D721Med (cell line): ENCODE measurements around the gene NUP42.

Experiments
- DNase-seq: peaks from one replicate; pipeline ENCODE4 v3.0.0; 2011; ENCODE audit warnings: low spot score; ENCODE audit not compliant: insufficient read length
- FAIRE-seq: peaks from 2 replicates; lab custom pipeline; 2011; peaks lifted over from hg19 to GRCh38; lab: Jason Lieb, UNC
- TF ChIP-seq, protein P1 (sequence below): IDR thresholded peaks from 2 replicates; pipeline ENCODE4 v1.5.1; 2012; ENCODE audit warnings: mild to moderate bottlenecking, control low read depth; ENCODE audit not compliant: insufficient read depth; ENCODE audit errors: missing control alignments

Gene NUP42, protein sequence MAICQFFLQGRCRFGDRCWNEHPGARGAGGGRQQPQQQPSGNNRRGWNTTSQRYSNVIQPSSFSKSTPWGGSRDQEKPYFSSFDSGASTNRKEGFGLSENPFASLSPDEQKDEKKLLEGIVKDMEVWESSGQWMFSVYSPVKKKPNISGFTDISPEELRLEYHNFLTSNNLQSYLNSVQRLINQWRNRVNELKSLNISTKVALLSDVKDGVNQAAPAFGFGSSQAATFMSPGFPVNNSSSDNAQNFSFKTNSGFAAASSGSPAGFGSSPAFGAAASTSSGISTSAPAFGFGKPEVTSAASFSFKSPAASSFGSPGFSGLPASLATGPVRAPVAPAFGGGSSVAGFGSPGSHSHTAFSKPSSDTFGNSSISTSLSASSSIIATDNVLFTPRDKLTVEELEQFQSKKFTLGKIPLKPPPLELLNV

DNA sequence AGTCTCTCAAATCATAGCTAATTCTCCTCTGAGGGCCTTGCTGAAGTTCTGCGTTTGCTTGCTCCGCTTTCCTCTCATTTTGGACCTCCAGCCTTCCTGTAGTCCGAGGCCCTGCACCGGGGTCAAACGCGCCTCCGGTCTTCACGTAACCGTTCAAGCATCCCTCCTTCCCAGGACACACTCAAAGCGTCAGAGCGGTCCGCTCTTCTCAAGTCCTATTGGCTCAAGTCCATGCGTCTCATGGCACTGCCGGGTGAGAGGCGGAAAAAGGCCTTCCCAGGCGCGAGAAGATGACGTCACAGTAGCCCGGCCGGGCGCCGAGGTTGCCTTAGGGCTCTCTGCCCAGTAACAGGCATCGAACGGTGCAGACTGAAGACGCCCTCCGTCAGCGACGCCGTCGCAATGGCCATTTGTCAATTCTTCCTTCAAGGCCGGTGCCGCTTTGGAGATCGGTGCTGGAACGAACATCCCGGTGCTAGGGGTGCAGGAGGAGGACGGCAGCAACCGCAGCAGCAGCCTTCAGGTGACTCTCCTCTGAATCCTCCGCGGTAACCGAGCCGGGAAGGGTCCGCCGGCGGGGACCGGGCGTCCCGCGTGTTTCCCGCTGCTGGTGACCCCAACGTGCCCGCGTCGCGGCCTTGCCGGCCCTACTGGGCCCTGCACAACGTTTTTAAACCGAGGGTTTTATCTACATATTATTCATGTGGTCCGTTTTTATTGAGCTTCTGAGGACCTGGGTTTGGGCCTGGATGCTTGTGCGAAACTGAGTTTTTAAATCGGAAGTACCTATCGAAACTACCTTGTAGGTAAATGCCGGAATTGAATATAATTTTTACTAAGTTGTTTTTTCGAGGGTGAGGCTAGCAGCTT, at the start of gene NUP42:
NUP42 (plus strand) TSS at position 365 of the 870 bp plus-strand sequence; CDS start at position 403, 38 bp downstream.
- DNase-seq: peak; percentile 55
- peak; percentile 58 for FAIRE-seq
- TF ChIP-seq, protein P1, sequence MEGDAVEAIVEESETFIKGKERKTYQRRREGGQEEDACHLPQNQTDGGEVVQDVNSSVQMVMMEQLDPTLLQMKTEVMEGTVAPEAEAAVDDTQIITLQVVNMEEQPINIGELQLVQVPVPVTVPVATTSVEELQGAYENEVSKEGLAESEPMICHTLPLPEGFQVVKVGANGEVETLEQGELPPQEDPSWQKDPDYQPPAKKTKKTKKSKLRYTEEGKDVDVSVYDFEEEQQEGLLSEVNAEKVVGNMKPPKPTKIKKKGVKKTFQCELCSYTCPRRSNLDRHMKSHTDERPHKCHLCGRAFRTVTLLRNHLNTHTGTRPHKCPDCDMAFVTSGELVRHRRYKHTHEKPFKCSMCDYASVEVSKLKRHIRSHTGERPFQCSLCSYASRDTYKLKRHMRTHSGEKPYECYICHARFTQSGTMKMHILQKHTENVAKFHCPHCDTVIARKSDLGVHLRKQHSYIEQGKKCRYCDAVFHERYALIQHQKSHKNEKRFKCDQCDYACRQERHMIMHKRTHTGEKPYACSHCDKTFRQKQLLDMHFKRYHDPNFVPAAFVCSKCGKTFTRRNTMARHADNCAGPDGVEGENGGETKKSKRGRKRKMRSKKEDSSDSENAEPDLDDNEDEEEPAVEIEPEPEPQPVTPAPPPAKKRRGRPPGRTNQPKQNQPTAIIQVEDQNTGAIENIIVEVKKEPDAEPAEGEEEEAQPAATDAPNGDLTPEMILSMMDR: no peak

DNA sequence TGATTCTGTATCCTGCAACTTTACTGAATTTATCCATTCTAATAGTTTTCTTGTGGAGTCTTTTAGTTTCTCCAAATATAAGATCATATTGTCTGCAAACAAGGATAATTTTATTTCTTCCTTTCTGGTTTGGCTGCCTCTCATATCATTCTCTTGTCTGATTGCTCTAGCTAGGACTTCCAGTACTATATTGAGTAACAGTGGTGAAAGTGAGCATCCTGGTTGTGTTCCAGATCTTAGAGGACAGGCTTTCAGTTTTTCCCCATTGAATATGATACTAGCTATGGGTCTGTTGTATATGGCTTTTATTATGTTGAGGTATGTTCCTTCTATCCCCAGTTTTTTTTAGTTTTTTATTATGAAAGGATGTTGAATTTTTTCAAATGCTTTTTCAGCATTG, 48.1 kb upstream of the NUP42 start:
- TF ChIP-seq, protein P1: no peak
- DNase-seq: no peak
- no peak for FAIRE-seq

DNA sequence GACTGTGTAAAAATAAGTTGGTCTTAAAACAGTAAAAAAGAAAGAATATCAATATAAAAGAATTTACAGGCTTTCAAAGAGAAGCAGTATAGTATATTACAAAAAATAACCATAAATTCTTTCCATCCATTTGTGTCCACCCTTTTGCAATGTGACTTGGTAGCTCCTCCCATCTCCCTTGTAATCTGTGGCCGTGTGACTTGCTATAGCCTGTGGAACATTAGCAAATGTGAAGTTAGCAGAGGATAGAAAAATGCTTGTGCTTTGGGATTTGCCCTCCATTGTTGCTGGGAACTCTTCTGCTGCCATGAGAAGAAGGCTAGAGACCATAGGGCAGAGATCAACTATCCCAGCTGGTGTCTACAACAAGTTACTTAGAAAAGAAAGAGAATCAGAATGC, 46.1 kb upstream of the NUP42 start:
- FAIRE-seq: no peak
- TF ChIP-seq, protein P1: no peak
- DNase-seq: no peak

DNA sequence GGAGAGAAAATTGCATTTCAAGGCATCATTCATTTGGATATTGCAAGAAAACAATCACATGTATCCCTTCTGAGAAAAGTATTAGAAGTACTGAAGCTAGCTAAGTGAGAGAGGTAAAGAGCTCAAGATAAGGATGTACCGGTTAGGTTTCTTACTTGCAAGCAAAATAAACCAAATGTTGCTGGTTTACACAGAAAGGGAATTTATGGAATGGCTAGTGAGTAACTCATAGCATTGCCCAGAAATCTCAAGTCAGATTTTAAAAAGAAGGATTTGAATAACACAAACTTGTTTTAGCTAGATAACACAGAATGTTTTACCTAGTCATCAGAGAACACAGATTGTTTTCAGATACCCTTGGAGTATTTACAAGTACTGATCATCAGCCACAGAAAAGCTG, 45.6 kb upstream of the NUP42 start:
- no peak for DNase-seq
- TF ChIP-seq, protein P1: no peak
- FAIRE-seq: no peak

DNA sequence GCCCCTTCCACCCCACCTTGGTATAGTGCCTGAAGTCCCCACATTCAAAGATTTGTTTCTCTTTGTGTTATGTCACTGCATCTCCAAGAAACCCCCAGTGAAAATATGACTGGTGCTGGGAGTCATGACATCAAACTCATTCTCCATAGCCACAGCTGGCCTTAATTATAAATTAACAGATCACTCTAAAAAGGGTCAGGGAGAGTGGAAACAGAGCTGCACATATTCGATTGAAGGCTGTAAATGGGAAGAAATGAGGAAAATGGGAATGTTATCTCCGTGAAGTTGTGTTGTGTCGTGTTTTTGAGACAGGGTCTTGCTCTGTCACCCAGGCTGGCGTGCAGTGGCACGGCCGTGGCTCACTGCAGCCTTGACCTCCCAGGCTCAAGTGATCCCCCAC, 24.2 kb upstream of the NUP42 start:
- TF ChIP-seq, protein P1: no peak
- FAIRE-seq (no peak), DNase-seq (no peak)

DNA sequence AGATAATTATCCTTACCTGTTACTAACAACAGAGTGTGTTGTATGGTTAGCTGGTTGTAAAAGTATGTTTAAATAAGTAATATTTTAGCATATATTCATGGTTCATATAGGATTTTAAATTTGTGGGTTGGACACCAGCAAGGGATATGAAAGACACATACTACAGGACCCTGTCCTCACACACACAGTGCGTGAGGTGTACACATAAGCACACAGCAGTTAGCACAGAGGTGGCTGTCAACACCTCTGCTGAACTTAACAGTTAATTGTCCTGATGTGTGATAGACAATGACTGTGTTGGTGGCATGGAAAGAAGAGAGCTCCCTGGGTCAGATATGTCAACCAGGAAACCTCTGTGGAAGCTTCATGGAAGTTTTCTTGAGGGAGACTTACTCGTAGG, 23.3 kb upstream of the NUP42 start:
- DNase-seq: no peak
- TF ChIP-seq, protein P1: no peak
- no peak for FAIRE-seq
